ENCODE measurements around the gene GCNT3.
A peak's percentile ranks its signal among the peaks of the same experiment; 100 is the strongest.
"Not testable (repeated sequence)": the region's sequence is repeated elsewhere in the genome, so short reads cannot be mapped to it uniquely, and the experiment has no call there.

The GCNT3 gene

GRCh38 chr15:59622289-59622688 is 10.7 kb downstream of the GCNT3 start:
- no peak for DNase-seq

- no peak for DNase-seq
Observed at GRCh38 chr15:59632714-59633113, 21.1 kb downstream of the GCNT3 start.

- DNase-seq: no peak
Observed at GRCh38 chr15:59636184-59636583, 24.6 kb downstream of the GCNT3 start.

GRCh38 chr15:59637507-59637906 is 25.9 kb downstream of the GCNT3 start:
- not testable (repeated sequence) for DNase-seq

- no peak for DNase-seq
Observed at GRCh38 chr15:59642351-59642750, 30.8 kb downstream of the GCNT3 start.

- no peak for DNase-seq
Observed at GRCh38 chr15:59644756-59645155, 33.2 kb downstream of the GCNT3 start.

- DNase-seq: not testable (repeated sequence)
Observed at GRCh38 chr15:59645812-59646211, 34.2 kb downstream of the GCNT3 start.

GRCh38 chr15:59646277-59646676 is 34.7 kb downstream of the GCNT3 start:
- DNase-seq: no peak

GRCh38 chr15:59647085-59647484 is 35.5 kb downstream of the GCNT3 start:
- no peak for DNase-seq

- DNase-seq: no peak
Observed at GRCh38 chr15:59649603-59650002, 38.0 kb downstream of the GCNT3 start.

GRCh38 chr15:59654046-59654445 is 42.5 kb downstream of the GCNT3 start:
- no peak for DNase-seq

- peak; percentile 52 to 87 for DNase-seq
Observed at GRCh38 chr15:59656897-59657634, 45.5 kb downstream of the GCNT3 start, which contains the start of gene GTF2A2. Gene GTF2A2 (minus strand): TSS chr15:59657515. CDS start chr15:59652277, 5,238 bp downstream.

GRCh38 chr15:59657635-59658125 is 46.1 kb downstream of the GCNT3 start:
- no peak for DNase-seq

GRCh38 chr15:59659366-59659765 is 47.8 kb downstream of the GCNT3 start:
- DNase-seq: no peak

- no peak for DNase-seq
Observed at GRCh38 chr15:59662260-59662659, 50.7 kb downstream of the GCNT3 start.

- DNase-seq: no peak
Observed at GRCh38 chr15:59668556-59668955, 57.0 kb downstream of the GCNT3 start.

Data from cerebellar nuclear complex (tissue), 1 donor.